GM11168 (cell line): ENCODE results near the gene MRPL54.
"Not testable (repeated sequence)": the region's sequence is repeated elsewhere in the genome, so short reads cannot be mapped to it uniquely, and the experiment has no call there.

Source experiments
- in situ Hi-C: fragments of 300-500 bp; cut with MboI; formaldehyde crosslinking; loops from one replicate; pipeline ENCODE4 v1.12.0; 2022; ENCODE audit warnings: low sequenced_read_pairs; ENCODE audit not compliant: unreplicated experiment

Gene MRPL54

DNA sequence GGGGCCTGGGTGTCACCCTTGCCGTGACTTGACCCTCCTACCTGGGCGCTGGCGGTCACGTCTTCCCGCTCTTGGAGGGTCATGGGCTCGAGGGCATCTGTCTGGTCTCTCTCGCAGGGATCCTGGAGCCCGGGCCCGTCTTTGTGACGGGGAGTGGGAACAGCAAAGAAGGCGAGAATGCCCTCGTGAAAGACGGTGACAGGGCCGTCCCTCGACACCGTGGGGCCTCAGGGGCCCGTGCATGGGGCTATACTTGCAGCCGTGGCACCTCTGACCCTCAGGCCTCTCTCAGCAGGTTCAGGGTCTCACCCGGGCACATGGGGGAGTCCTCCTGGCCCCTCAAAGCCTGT, 44.6 kb downstream of the MRPL54 start:
- in situ Hi-C loops: no loop called here

DNA sequence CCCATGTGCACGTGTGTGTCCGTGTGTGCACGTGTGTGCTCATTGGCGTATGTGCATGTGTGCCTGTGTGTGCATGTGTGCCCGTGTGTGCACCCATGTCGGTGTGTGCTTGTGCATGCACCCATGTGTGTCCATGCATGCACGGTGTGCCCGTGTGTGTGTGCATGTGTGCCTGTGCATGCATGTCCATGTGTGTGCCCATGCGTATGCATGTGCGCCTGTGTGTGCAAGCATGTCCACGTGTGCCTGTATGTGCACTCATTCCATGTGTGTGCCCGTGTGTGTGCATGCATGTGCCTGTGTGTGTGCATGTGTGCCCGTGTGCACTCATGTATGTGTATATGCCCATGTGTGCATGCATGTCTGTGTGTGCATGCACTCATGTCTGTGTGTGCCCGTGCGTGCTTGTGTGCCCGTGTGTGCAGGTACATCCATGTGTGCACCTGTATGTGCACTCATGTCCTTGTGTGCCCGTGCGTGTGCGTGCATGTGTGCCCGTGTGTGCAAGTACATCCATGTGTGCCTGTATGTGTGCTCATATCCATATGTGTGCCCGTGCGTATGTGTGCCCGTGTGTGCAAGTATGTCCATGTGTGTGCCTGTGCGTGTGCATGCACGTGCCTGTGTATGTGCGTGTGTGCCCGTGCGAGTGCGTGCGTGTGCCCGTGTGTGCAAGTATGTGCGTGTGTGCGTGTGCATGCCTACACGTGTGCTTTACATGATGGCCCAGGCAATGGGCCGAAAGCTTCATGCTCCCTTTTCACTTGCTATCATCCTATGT, 45.3 kb downstream of the MRPL54 start:
- in situ Hi-C loops: no loop called here

DNA sequence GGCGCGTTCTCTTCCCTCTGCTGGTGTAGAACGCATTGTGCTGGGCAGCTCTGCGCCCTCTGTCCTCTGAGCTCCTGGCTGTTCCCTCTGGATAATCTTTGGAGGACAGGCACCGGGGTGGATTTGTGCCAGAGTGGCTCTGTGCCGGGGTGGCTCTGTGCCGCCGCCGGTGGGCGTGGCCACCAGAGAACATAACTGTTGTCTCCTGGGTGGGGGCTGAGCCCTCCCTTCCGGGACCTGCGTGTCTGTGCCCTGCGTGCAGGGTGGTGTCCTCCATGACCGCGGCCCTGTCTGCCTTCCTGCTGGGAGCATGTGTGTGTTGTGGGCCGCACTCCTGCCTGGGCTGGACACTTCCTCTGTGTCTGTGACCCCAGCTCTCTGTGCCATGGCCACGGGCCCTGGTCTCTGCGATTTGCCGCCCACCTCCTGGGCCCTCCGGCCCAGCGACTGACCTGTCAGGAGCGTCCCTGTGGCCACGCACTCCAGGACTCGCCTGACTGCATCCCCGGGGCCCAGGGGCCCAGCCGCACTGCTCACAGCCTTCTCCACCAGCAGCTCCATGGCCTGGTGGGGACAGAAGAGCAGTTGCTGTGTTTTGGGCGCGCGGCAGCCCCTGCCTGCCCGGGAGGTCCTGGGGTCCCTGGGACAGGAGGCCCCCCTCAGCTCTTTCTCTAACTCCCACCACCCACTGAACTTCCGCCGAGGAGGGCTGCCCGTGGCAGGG, 46.1 kb downstream of the MRPL54 start:
- in situ Hi-C loops: no loop called here

DNA sequence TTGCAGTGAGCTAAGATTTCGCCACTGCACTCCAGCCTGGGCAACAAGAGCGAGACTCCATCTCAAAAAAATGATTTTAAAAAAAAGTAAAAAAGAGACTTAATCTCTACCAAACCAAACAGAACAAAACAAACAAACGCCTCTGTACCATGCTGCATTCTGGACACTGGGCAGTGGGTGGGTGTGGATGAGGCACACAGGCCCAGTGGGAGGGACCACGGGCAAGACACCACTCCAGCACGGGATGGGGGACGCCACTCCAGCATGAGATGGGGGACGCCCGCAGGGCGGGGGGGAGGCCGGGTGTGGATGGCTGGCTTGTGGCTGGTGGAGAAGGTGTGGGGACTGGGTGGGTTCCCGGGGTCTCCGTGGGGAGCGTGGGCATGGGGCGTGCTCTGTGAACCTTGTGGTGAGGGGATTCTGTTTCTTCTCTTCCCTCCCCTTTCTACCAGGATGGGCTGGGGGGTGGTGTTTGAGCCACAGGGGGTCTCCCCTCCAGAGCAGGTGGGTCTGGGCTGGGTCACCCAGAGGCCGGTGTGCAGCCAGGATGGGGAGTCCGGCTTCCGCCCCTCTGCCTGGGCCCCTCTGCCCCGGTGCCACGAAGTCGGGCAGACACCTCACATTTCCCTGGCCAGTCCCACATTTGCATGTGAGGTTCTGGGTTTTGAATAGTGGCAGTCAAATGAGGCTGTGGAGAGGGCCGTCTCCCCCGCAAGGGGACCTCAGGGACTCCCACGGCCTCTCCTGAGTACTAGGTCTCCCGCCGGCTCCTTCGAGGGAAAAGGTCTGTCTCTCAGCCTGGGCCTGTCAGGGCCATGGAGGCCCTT, 47.6 kb downstream of the MRPL54 start:
- in situ Hi-C loops: no loop called here

DNA sequence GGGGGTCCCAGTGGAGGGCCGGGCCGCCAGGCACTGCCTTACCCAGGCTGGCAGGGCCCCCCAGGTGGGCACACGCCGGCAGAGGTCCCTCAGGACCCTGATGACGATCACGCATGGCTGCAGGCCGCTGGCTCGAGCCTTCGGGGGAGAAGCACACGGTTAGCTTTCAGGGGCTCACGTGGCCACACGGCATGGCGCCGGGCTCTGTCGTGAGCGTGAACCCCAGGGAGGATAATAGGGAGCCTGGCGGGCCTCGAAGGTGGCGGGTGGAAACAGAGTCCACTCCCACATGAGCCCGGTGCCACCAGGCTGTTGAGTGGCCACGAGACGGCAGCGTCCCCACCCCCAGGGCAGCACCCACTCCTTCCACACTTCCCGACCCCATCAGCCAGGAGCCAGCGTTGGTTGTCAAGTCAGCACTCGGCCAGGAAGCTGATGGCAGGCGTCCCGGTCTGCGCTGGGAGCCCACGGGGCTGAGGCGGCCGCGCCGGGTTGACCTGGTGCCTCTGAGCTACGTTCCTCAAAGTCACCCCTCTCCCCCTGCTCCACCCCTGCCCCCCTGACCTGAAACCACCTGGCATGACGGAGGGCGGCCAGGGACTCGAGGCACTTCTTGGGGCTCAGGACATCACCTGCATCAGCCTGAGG, 48.4 kb downstream of the MRPL54 start:
- in situ Hi-C loops: no loop called here

DNA sequence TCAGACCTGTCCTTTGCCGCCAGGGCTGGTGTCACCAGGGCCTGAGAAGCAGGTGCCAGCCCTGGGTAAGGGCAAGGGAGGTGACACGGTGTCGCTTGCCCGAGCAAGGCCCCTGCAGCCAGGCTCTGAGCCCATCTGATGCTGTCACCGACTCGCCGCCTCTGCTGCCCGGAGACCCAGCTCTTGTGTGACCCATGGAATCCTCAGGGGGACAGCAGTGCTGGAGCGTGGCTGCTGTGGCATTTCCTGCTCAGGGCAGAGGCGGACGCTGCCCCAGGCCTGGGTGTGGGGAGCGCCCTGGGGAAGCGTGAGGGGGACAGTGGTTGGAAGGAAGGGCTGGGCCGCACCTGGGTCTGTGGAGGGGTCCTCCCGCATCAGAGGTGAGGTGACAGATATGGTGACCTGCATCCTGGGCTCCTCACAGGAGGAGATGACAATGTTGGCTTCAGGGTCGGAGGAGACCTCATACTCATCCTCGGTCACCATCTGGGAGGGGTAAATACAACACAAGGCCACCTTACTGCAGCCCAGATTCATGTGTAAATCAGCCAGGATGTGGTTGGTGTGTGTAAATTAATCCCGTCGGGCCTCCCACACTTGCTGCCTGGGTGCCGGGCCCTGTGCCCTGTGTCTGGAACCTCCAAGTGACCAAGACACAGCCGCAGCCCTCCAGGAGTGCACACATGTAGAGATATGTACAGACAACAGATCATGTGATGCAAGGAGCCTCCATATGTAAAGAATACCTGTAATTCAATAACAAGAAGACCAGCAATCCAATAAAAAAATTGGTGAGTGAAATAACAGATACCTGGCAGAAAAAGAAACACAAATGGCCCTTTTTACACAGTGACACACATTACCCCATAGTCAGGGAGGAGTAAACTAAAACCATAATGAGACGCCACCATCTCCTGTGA, 51.3 kb downstream of the MRPL54 start:
- in situ Hi-C loops: no loop called here

DNA sequence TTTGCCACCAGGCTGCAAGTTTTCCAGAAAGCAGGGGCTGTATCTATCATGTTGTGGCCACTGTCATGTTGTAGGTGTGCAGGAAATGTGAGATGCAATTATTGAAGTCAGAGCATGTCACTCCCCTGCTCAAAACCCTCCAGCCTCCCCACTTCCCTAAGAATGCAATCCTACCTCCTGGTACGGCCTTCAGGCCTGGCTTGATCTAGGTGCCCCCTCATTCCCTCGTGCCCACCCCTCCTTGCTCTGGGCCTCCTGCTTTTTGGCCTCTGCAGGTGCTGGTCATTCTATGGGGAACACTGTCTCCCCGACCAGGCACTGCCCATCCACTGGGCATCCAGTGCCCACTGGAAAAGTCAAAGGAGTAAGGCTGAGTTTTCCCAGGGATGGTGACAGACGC, 52.2 kb downstream of the MRPL54 start:
- in situ Hi-C loops: no loop called here

DNA sequence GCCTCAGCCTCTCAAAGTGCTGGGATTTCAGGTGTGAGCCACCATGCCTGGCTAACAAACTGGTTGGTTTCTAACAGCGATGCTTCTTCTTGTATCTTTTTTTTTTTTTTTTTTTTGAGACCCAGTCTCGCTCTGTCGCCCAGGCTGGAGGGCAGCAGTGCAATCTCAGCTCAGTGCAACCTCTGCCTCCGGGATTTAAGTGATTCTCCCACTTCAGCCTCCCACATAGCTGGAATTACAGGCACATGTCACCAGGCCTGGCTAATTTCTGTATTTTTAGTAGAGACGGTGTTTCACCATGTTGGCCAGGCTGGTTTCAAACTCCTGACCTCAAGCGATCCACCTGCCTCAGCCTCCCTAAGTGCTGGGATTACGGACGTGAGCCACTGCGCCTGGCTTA, 53.7 kb downstream of the MRPL54 start:
- in situ Hi-C loops: not testable (repeated sequence)

DNA sequence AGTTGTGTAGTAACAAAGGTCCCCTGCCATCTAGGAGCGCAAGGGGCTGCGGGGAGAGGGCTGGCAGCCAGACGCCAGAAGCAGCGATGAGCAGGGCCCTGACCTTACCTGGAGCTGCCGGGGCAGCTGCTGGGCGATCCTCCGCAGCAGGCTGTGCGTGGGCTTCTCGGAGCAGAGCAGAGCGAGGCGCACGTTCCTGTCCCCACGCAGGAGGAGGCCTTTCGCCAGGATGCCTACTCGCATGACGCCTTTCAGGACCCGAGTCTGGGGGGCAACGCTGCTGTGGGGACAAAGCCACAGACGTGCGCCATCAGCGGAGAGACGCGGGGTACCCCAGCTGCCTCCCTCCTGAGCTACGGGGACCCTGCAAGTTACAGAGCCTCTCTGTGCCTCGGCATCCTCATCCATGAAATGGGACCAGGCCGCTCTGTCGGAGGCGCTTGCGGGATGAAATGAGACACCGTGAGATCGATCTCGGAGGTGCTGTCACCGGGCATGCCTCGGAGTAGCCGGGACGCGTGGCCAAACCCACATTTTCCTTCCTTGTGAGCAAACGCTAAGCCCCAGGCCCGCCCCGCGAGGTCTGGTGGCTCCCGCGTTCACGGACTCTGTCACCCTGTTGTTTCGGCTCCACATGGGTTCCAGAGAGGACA, 54.2 kb downstream of the MRPL54 start:
- in situ Hi-C loops: no loop called here
